BE2C (cell line): ENCODE measurements around the gene SEC24D. TPM values are rescaled to one million over a fixed set of nuclear protein-coding genes. Genes with fewer than 3 reads are reported as not detected.
"Not testable (repeated sequence)": the region's sequence is repeated elsewhere in the genome, so short reads cannot be mapped to it uniquely, and the experiment has no call there.

Source experiments
- DNase-seq: peaks from one replicate; pipeline ENCODE4 v3.0.0-alpha.2; 2020
- H3K27me3 ChIP-seq: fragments of 250-450 bp; sonication (Bioruptor Pico); 2 replicates; pipeline ENCODE4 v1.5.1; 2020; ENCODE audit warnings: mild to moderate bottlenecking
- H3K36me3 ChIP-seq: fragments of 250-450 bp; sonication (Bioruptor Pico); 2 replicates; pipeline ENCODE4 v1.5.1; 2020; ENCODE audit warnings: mild to moderate bottlenecking
- H3K4me1 ChIP-seq: fragments of 250-450 bp; sonication (Bioruptor Pico); 2 replicates; pipeline ENCODE4 v1.5.1; 2020
- H3K4me3 ChIP-seq: 2 replicates; pipeline ENCODE4 v1.5.1; 2011; ENCODE audit warnings: low read depth, low read length
- H3K9me3 ChIP-seq: fragments of 250-450 bp; sonication (Bioruptor Pico); 2 replicates; pipeline ENCODE4 v1.5.1; 2020
- CTCF ChIP-seq: IDR thresholded peaks from 2 replicates; pipeline ENCODE4 v1.5.1; 2012; ENCODE audit warnings: mild to moderate bottlenecking, low read depth, low read length
- polyA plus RNA-seq: library from polyadenylated mRNA; unstranded; fragments of >200 nt; gene quantifications from one replicate; pipeline ENCODE4 v1.2.1, GENCODE V29; 2012; ENCODE audit warnings: low read depth, missing spikeins; ENCODE audit not compliant: insufficient read length, insufficient read depth

Gene SEC24D
- 25.3 TPM for polyA plus RNA-seq

- DNase-seq, result peak; percentile 95
- Histone ChIP-seq H3K27me3 (no peaks in the 10 kb centered on the region), H3K4me3 (peak within 1 kb of the TSS; percentile 96), H3K4me1 (no peaks in the 10 kb centered on the region), H3K36me3 (peaks cover 26% of the 10 kb centered on the region), H3K9me3 (no peaks in the 10 kb centered on the region)
- no peak for TF ChIP-seq CTCF
Observed at GRCh38 chr4:118835571-118836300, at the start of gene SEC24D. TSS of gene SEC24D (minus strand) at chr4:118836126. CDS start at chr4:118833696, 2,430 bp downstream.

GRCh38 chr4:118884716-118885115 is 48.8 kb upstream of the SEC24D start:
- H3K4me1 ChIP-seq, result no peaks in the 10 kb centered on the region
- no peak for TF ChIP-seq CTCF

GRCh38 chr4:118883861-118884260 is 47.9 kb upstream of the SEC24D start:
- H3K27me3 ChIP-seq, result no peaks in the 10 kb centered on the region
- peak; percentile 63 for TF ChIP-seq CTCF
- no peak for DNase-seq

More at GRCh38 chr4:118884716-118885115, 48.8 kb upstream of the SEC24D start:
- Histone ChIP-seq H3K9me3 (no peaks in the 10 kb centered on the region), H3K36me3 (no peaks in the 10 kb centered on the region), H3K4me3 (no peak overlapping the region), H3K27me3 (no peaks in the 10 kb centered on the region)
- no peak for DNase-seq

GRCh38 chr4:118881512-118882146 is 45.7 kb upstream of the SEC24D start:
- H3K36me3 ChIP-seq, result no peaks in the 10 kb centered on the region
- H3K4me1 ChIP-seq, result no peaks in the 10 kb centered on the region
- H3K9me3 ChIP-seq, result no peaks in the 10 kb centered on the region
- no peak for TF ChIP-seq CTCF
- no peaks in the 10 kb centered on the region for H3K27me3 ChIP-seq
- DNase-seq, result no peak
- no peak overlapping the region for H3K4me3 ChIP-seq

More at GRCh38 chr4:118883861-118884260, 47.9 kb upstream of the SEC24D start:
- Histone ChIP-seq H3K9me3 (no peaks in the 10 kb centered on the region), H3K36me3 (no peaks in the 10 kb centered on the region), H3K4me3 (no peak overlapping the region), H3K4me1 (no peaks in the 10 kb centered on the region)

- DNase-seq, result no peak
Observed at GRCh38 chr4:118879409-118879808, 43.5 kb upstream of the SEC24D start.

GRCh38 chr4:118878507-118878906 is 42.6 kb upstream of the SEC24D start:
- H3K4me1 ChIP-seq, H3K36me3 ChIP-seq, DNase-seq, H3K27me3 ChIP-seq, H3K4me3 ChIP-seq, H3K9me3 ChIP-seq: not testable (repeated sequence)

More at GRCh38 chr4:118879409-118879808, 43.5 kb upstream of the SEC24D start:
- TF ChIP-seq CTCF, result no peak
- Histone ChIP-seq H3K4me1 (no peaks in the 10 kb centered on the region), H3K27me3 (no peaks in the 10 kb centered on the region), H3K4me3 (no peak overlapping the region), H3K9me3 (peaks cover 3% of the 10 kb centered on the region; the same call in 1 of the 2 replicates), H3K36me3 (no peaks in the 10 kb centered on the region)
